Activated naive CD4-positive, alpha-beta T cell treated with anti-CD3 and anti-CD28 coated beads for 36 hours (primary cell): Measurements from ENCODE around the gene OR2AG1. TPM values are rescaled to one million over a fixed set of nuclear protein-coding genes. Genes with fewer than 3 reads are reported as not detected.

Experiments used
- total RNA-seq, 2 experiments: library from RNA; stranded (reverse); gene quantifications; one replicate each; pipeline ENCODE4 v1.2.3, GENCODE V29; 2021

Gene OR2AG1
- total RNA-seq, 2 experiments from 2014 or later, result not detected

Other genes starting within 250 kb of the OR2AG1 start
- gene RRP8, start 179.4 kb upstream of the OR2AG1 start, total RNA-seq, result 10 to 100 TPM; 31.9 to 33.5 TPM
- 10 to 100 TPM; 65.2 to 65.7 TPM for gene ILK, start 179.2 kb upstream of the OR2AG1 start, total RNA-seq
- gene TAF10, start 170.8 kb upstream of the OR2AG1 start, total RNA-seq, result 100 to 1,000 TPM; 151 to 156 TPM
- gene TPP1, start 163.6 kb upstream of the OR2AG1 start, total RNA-seq, result 10 to 100 TPM; 25.7 to 28.5 TPM
- under 1 TPM; 0.79 to 0.88 TPM for gene DCHS1, start 127.2 kb upstream of the OR2AG1 start, total RNA-seq
- gene MRPL17, start 99.7 kb upstream of the OR2AG1 start, total RNA-seq, result 100 to 1,000 TPM in 1 of 2 experiments, 10 to 100 TPM in 1; 99.7 to 102 TPM
- under 1 TPM in 1 of 2 experiments, not detected in 1; 0.05 TPM for gene OR2AG2, start 11.0 kb upstream of the OR2AG1 start, total RNA-seq
- under 1 TPM in 1 of 2 experiments, not detected in 1; 0.05 TPM for gene OR6A2, start 16.7 kb downstream of the OR2AG1 start, total RNA-seq
- gene OR10A5, start 62.7 kb downstream of the OR2AG1 start, total RNA-seq, result not detected
- not detected for gene OR10A2, start 80.0 kb downstream of the OR2AG1 start, total RNA-seq
- gene OR10A4, start 93.6 kb downstream of the OR2AG1 start, total RNA-seq, result not detected
- gene OR2D2, start 109.5 kb downstream of the OR2AG1 start, total RNA-seq, result not detected
- gene OR2D3, start 138.0 kb downstream of the OR2AG1 start, total RNA-seq, result not detected
- gene ZNF215, start 143.4 kb downstream of the OR2AG1 start, total RNA-seq, result 1 to 10 TPM in 1 of 2 experiments, under 1 TPM in 1; 0.99 to 1.1 TPM
- not detected for gene ZNF214, start 237.3 kb downstream of the OR2AG1 start, total RNA-seq
- not detected for gene NLRP14, start 237.5 kb downstream of the OR2AG1 start, total RNA-seq